Hematopoietic multipotent progenitor cell treated with erythropoietin and hydrocortisone succinate and interleukin-3 and kit ligand, for 6 days (in vitro differentiated cells): ENCODE measurements around the gene MRPL19.
A peak's percentile ranks its signal among the peaks of the same experiment; 100 is the strongest.

Experiments
- DNase-seq: peaks from one replicate; pipeline ENCODE4 v3.0.0-alpha.2; 2015

MRPL19 gene

GRCh38 chr2:75646583-75647425 lies at the start of gene MRPL19:
Gene MRPL19, plus strand, starts transcription at chr2:75646783. Its CDS starts 25 bp downstream, at chr2:75646808.
- peak; percentile 96 for DNase-seq

- no peak for DNase-seq
Observed at GRCh38 chr2:75596784-75597183, 49.8 kb upstream of the MRPL19 start.

- no peak for DNase-seq
Observed at GRCh38 chr2:75597949-75598348, 48.6 kb upstream of the MRPL19 start.

- no peak for DNase-seq
Observed at GRCh38 chr2:75598589-75599155, 47.9 kb upstream of the MRPL19 start.

- no peak for DNase-seq
Observed at GRCh38 chr2:75600461-75601011, 46.0 kb upstream of the MRPL19 start.

GRCh38 chr2:75602724-75603342 lies 43.8 kb upstream of the MRPL19 start:
- DNase-seq = no peak

GRCh38 chr2:75603477-75603876 lies 43.1 kb upstream of the MRPL19 start:
- DNase-seq = no peak

GRCh38 chr2:75604484-75604883 lies 42.1 kb upstream of the MRPL19 start:
- DNase-seq = no peak

- no peak for DNase-seq
Observed at GRCh38 chr2:75605770-75606529, 40.6 kb upstream of the MRPL19 start.

- no peak for DNase-seq
Observed at GRCh38 chr2:75606761-75607399, 39.7 kb upstream of the MRPL19 start.

GRCh38 chr2:75607400-75607798 lies 39.2 kb upstream of the MRPL19 start:
- DNase-seq = no peak

- no peak for DNase-seq
Observed at GRCh38 chr2:75607988-75608683, 38.4 kb upstream of the MRPL19 start.

- DNase-seq = peak; percentile 52
Observed at GRCh38 chr2:75608684-75609333, 37.8 kb upstream of the MRPL19 start.

GRCh38 chr2:75609334-75609689 lies 37.3 kb upstream of the MRPL19 start:
- no peak for DNase-seq

GRCh38 chr2:75609937-75610508 lies 36.6 kb upstream of the MRPL19 start:
- DNase-seq = no peak

GRCh38 chr2:75610671-75611070 lies 35.9 kb upstream of the MRPL19 start:
- no peak for DNase-seq

GRCh38 chr2:75612108-75612861 lies 34.3 kb upstream of the MRPL19 start:
- DNase-seq = no peak

- no peak for DNase-seq
Observed at GRCh38 chr2:75612862-75613243, 33.7 kb upstream of the MRPL19 start.

- no peak for DNase-seq
Observed at GRCh38 chr2:75614162-75614651, 32.4 kb upstream of the MRPL19 start.

GRCh38 chr2:75616406-75616805 lies 30.2 kb upstream of the MRPL19 start:
- no peak for DNase-seq
